Thyroid gland (tissue), 4 donors: Measurements from ENCODE around the gene GRIN2B. TPM values are rescaled to one million over a fixed set of nuclear protein-coding genes. Genes with fewer than 3 reads are reported as not detected.

Experiments used
- DNase-seq, 2 donors: peaks; one replicate each; pipeline ENCODE4 v3.0.0-alpha.2; 2019
- H3K27ac ChIP-seq, 3 donors: fragments of 200-600 bp; sonication (generic); 1 replicate in 2 of 3; 2 replicates in 1 of 3; pipeline ENCODE4 v1.5.1; 2016 to 2019; ENCODE audit warnings: mild to moderate bottlenecking in 1 of 3, moderate library complexity in 1 of 3
- H3K27me3 ChIP-seq: fragments of 200-600 bp; sonication (generic); one replicate; pipeline ENCODE4 v1.5.1; 2019
- H3K36me3 ChIP-seq, 2 donors: fragments of 200-600 bp; sonication (generic); one replicate each; pipeline ENCODE4 v1.5.1; 2016 to 2019
- H3K4me1 ChIP-seq, 2 donors: fragments of 200-600 bp; sonication (generic); one replicate each; pipeline ENCODE4 v1.5.1; 2017 to 2019
- H3K4me3 ChIP-seq, 3 donors: fragments of 200-600 bp; sonication (generic); replicated peaks in 1 of 3; 1 replicate in 2 of 3; 2 replicates in 1 of 3; pipeline ENCODE4 v1.5.1; 2016; ENCODE audit warnings: mild to moderate bottlenecking in 1 of 3
- H3K9me3 ChIP-seq: fragments of 200-600 bp; sonication (generic); one replicate; pipeline ENCODE4 v1.5.1; 2017
- CTCF ChIP-seq, 6 experiments: fragments of 200-600 bp in 3 of 6; fragments of 450-650 bp in 3 of 6; sonication (generic) in 3 of 6; IDR thresholded peaks; one replicate each; pipeline ENCODE4 v1.5.1; 2016 to 2019; ENCODE audit warnings: antibody characterized with exemption in 6 of 6, mild to moderate bottlenecking in 2 of 6, inconsistent platforms in 1 of 6, moderate library complexity in 1 of 6
- POLR2A ChIP-seq, 2 donors: fragments of 450-650 bp; IDR thresholded peaks; one replicate each; pipeline ENCODE4 v1.6.1; 2017; ENCODE audit warnings: antibody characterized with exemption in 2 of 2, mild to moderate bottlenecking in 2 of 2, moderate library complexity in 1 of 2
- WGBS, 2 donors: methylation state at CpG; one replicate each; pipeline ENCODE4 v1.1.5; 2017; 5-methylcytosine and 5-hydroxymethylcytosine counted together
- intact Hi-C: fragments of 100-400 bp; cut with DNase I; formaldehyde crosslinking; loops from one replicate; pipeline ENCODE4 v1.15.1; 2023
- total RNA-seq, 4 donors: library from RNA; depleted of rRNA; stranded (reverse); fragments of >200 nt; gene quantifications; one replicate each; pipeline ENCODE4 v1.2.3, GENCODE V29; 2016

GRIN2B gene
- total RNA-seq, 4 donors from 2014 or later: 0.13 to 1.6 (median 0.25) TPM; not detected in 1

GRCh38 chr12:14007639-14008038 lies 26.2 kb upstream of the GRIN2B start:
- Histone ChIP-seq H3K9me3 (no peaks in the 10 kb centered on the region), H3K27me3 (no peaks in the 10 kb centered on the region), H3K27ac (no peak overlapping the region), H3K4me3 (no peak overlapping the region), H3K36me3 (no peaks in the 10 kb centered on the region), H3K4me1 (no peaks in the 10 kb centered on the region)
- no peak for DNase-seq
- intact Hi-C loops: no loop called here
- TF ChIP-seq CTCF (IDR thresholded peaks at IDR 0.05): no peak
- no peak for TF ChIP-seq POLR2A (IDR thresholded peaks at IDR 0.05)
- WGBS, 2 donors: 20 to 24% methylated on average over 2 of the region's 2 CpGs

DNA sequence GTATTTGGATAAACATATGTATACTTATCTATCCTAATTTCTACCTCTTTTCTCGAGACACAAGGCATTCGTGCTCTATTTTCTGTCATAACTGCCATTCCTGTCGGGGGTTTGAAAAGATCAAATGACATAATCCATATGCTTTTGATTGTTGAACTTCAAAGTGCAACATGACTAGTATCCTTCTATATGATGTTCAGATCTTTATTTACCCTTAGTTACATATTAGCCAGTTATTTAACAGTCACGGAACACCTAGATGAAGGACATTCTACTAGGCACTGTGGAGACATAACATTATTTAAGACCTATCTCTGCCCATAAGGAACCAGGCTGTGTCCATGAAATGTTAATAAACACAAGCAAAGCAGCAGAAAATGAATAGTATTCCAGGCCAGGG lies 11.2 kb upstream of the GRIN2B start:
- Histone ChIP-seq H3K36me3 (no peaks in the 10 kb centered on the region), H3K27me3 (no peaks in the 10 kb centered on the region), H3K9me3 (no peaks in the 10 kb centered on the region), H3K4me3 (no peak overlapping the region), H3K4me1 (no peaks in the 10 kb centered on the region), H3K27ac (no peak overlapping the region)
- intact Hi-C loops: no loop called here
- no peak for DNase-seq
- 95 to 98% methylated on average over 4 of the region's 4 CpGs for WGBS, 2 donors
- no peak for TF ChIP-seq POLR2A (IDR thresholded peaks at IDR 0.05)
- TF ChIP-seq CTCF (IDR thresholded peaks at IDR 0.05): no peak

GRCh38 chr12:13992106-13992505 lies 10.7 kb upstream of the GRIN2B start:
- Histone ChIP-seq H3K4me1 (no peaks in the 10 kb centered on the region), H3K36me3 (no peaks in the 10 kb centered on the region), H3K9me3 (no peaks in the 10 kb centered on the region), H3K27me3 (no peaks in the 10 kb centered on the region), H3K27ac (no peak overlapping the region), H3K4me3 (no peak overlapping the region)
- no peak for DNase-seq
- TF ChIP-seq CTCF (IDR thresholded peaks at IDR 0.05) (no peak), POLR2A (IDR thresholded peaks at IDR 0.05) (no peak)
- intact Hi-C loops: no loop called here

DNA sequence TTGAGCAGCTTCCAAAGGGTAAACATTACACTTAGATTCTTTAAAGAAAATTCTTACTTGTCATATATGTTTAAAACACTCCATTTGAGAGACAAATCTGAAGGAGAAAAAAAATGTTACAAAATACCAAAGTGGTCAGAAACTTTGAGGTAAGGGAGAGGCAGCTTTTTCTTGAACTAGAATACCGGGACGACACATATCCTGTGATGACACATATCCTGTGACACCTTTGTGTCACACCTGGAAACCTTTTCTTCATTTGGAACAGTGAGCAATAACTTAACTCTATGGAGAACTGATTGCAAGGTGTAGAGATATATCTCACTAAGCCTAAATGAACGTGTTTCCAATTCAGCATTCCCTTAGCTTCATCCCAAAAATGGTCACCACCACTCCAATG lies 4.6 kb upstream of the GRIN2B start:
- H3K4me3 ChIP-seq: no peak overlapping the region
- no peaks in the 10 kb centered on the region for H3K36me3 ChIP-seq
- peaks cover 1% of the 10 kb centered on the region for H3K27me3 ChIP-seq
- TF ChIP-seq POLR2A (IDR thresholded peaks at IDR 0.05) (no peak), CTCF (IDR thresholded peaks at IDR 0.05) (no peak)
- peaks cover 0 to 8% of the 10 kb centered on the region in 2 donors for H3K4me1 ChIP-seq
- 71 to 87% methylated on average over 3 of the region's 3 CpGs for WGBS, 2 donors
- H3K9me3 ChIP-seq: no peaks in the 10 kb centered on the region
- no peak for DNase-seq
- no peak overlapping the region for H3K27ac ChIP-seq
- intact Hi-C loops: no loop called here

DNA sequence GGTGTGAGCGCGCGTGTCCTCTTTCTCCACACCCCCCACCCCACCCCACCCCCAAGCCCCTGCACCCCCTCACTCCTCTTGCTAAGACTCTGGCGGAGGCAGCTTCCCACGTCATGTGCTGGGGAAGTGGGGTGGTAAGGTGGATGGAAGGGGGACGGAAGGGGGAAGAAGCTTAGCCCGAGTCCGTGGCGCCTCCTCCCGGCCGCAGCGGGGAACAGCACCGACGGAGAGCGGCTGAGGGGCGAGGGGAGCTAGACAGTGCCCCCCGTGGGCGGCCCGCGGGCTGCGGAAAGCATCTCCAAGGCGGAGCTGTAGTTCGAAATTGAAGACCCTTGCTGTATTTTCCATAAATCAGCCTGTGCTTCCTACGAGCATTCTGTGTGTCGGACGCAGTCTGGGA lies 588 bp upstream of the GRIN2B start:
- TF ChIP-seq CTCF (IDR thresholded peaks at IDR 0.05): no peak
- peaks cover 0 to 14% of the 10 kb centered on the region in 2 donors for H3K4me1 ChIP-seq
- no peak for DNase-seq
- H3K4me3 ChIP-seq: no peak overlapping the region
- no peaks in the 10 kb centered on the region for H3K36me3 ChIP-seq
- no peak overlapping the region for H3K27ac ChIP-seq
- peaks cover 4% of the 10 kb centered on the region for H3K27me3 ChIP-seq
- WGBS, 2 donors: 5% methylated on average over 24 to 26 of the region's 26 CpGs
- no peaks in the 10 kb centered on the region for H3K9me3 ChIP-seq
- intact Hi-C loops: no loop called here
